ENCODE data around the gene ICE2. TPM values are rescaled to one million over a fixed set of nuclear protein-coding genes. Genes with fewer than 3 reads are reported as not detected.

Gene ICE2
- total and polyA plus RNA-seq, 2 experiments from 2014 or later = 64.2 to 64.3 TPM

DNA sequence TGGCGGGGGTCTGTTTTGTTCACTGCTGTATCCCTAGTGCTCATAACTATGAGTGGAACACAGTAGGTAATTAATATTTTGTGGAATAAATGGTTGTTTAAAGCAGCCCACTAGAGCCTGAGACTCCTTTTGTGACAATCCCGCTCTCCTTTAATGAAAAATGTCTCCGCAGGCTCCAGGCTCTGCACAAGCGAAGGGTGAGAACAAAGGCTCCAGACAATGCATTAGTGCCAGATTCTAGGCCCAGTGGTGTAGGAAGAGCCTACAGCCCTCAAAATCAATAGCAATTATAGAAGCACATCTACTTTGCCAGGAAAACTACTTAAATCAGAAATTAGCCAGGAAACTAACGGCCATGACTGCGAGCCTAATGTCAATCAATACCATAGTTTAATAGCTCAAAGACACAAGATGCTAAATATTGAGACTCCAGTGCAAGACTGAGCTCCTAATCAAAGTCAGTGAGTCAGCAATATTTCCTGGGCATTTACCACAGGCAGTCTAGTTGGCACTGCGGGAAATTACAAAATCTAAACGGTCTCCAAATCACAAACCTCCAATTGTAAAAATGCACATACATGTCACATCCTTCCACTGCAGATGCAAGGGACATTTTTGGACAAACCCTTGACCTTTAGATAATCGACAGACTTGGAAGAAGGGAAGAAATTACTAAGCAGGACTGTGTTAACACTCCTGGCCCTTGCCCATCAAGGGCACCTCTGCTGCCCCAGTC lies 83.5 kb downstream of the ICE2 start (continued):
- TF ChIP-seq JUNB (IDR thresholded peaks at IDR 0.05; ENCODE audit: unreplicated experiment) = no peak
- TF ChIP-seq STAT1 (IDR thresholded peaks at IDR 0.05; ENCODE audit: unreplicated experiment) = no peak
- TF ChIP-seq ZNF114 (CRISPR knock-in tag; IDR thresholded peaks at IDR 0.05) = no peak
- no peak for TF ChIP-seq NANOG (IDR thresholded peaks at IDR 0.05; ENCODE audit: borderline replicate concordance)
- no peak for TF ChIP-seq CREB1 (CRISPR knock-in tag; IDR thresholded peaks at IDR 0.05; ENCODE audit: low read depth)

DNA sequence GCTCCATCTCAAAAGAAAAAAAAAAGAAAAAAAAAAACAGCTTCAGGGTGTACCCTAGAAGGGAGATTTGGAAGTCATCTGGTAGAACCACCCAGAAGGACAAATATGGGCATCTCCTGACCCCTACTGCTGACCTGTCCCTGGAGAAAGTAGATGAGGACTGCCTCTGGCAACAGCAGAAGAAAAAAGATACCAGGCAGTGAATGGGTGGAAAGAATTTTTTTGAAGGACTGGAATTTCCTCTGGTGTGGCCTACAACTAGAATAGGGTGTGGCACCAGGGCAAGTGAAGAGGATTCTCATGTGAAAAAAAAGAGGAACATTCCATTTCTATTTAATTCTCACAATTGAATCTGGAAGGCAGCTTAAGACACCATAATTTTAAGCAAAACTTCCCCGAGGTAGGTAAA lies 84.2 kb downstream of the ICE2 start:
- H3K27ac Mint-ChIP-seq = no peak overlapping the region

More for the DNA sequence above, 84.2 kb downstream of the ICE2 start:
- no peak overlapping the region for H2AFZ ChIP-seq
- Mint-ChIP-seq H3K36me3 (ENCODE audit: low read depth) (no peaks in the 10 kb centered on the region; the same call in 1 of the 3 replicates), H3K27me3 (ENCODE audit: insufficient read depth, low read depth, poor library complexity) (peaks cover 12% of the 10 kb centered on the region), H3K9me3 (no peaks in the 10 kb centered on the region), H3K4me1 (peaks cover 70% of the 10 kb centered on the region), H3K4me3 (no peak overlapping the region)
- DNase-seq (ENCODE audit: low spot score) = no peak
- H4K20me1 ChIP-seq (replicated peaks; ENCODE audit: insufficient read depth) = peaks cover 17% of the 10 kb centered on the region; the same call in 1 of the 2 replicates
- no peak for ATAC-seq
- no peak overlapping the region for H3K27ac ChIP-seq (ENCODE audit: low read depth)
- H3K36me3 ChIP-seq (ENCODE audit: insufficient read depth) = no peaks in the 10 kb centered on the region
- peaks cover 6% of the 10 kb centered on the region; the same call in 1 of the 2 replicates for H3F3A ChIP-seq (replicated peaks; ENCODE audit: low read depth)
- peaks cover 14% of the 10 kb centered on the region for H3K27me3 ChIP-seq (ENCODE audit: insufficient read depth)
- H3K4me2 ChIP-seq = no peak overlapping the region
- no peak overlapping the region for H3K4me3 ChIP-seq
- TF ChIP-seq, protein P1, sequence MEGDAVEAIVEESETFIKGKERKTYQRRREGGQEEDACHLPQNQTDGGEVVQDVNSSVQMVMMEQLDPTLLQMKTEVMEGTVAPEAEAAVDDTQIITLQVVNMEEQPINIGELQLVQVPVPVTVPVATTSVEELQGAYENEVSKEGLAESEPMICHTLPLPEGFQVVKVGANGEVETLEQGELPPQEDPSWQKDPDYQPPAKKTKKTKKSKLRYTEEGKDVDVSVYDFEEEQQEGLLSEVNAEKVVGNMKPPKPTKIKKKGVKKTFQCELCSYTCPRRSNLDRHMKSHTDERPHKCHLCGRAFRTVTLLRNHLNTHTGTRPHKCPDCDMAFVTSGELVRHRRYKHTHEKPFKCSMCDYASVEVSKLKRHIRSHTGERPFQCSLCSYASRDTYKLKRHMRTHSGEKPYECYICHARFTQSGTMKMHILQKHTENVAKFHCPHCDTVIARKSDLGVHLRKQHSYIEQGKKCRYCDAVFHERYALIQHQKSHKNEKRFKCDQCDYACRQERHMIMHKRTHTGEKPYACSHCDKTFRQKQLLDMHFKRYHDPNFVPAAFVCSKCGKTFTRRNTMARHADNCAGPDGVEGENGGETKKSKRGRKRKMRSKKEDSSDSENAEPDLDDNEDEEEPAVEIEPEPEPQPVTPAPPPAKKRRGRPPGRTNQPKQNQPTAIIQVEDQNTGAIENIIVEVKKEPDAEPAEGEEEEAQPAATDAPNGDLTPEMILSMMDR (conservative IDR thresholded peaks at IDR 0.05; ENCODE audit: low read depth in 2 of 2) = no peak
- no peak for TF ChIP-seq ZNF114 (CRISPR knock-in tag; IDR thresholded peaks at IDR 0.05)
- no peak for TF ChIP-seq NANOG (IDR thresholded peaks at IDR 0.05; ENCODE audit: borderline replicate concordance)
- TF ChIP-seq CREB1 (CRISPR knock-in tag; IDR thresholded peaks at IDR 0.05; ENCODE audit: low read depth) = no peak
- no peak for TF ChIP-seq ZNF331 (CRISPR knock-in tag; IDR thresholded peaks at IDR 0.05; ENCODE audit: low read depth)
- no peak for TF ChIP-seq POLR2AphosphoS5 (IDR thresholded peaks at IDR 0.05; ENCODE audit: low read depth)
- no peak for TF ChIP-seq JUNB (IDR thresholded peaks at IDR 0.05; ENCODE audit: unreplicated experiment)
- TF ChIP-seq, protein P2, sequence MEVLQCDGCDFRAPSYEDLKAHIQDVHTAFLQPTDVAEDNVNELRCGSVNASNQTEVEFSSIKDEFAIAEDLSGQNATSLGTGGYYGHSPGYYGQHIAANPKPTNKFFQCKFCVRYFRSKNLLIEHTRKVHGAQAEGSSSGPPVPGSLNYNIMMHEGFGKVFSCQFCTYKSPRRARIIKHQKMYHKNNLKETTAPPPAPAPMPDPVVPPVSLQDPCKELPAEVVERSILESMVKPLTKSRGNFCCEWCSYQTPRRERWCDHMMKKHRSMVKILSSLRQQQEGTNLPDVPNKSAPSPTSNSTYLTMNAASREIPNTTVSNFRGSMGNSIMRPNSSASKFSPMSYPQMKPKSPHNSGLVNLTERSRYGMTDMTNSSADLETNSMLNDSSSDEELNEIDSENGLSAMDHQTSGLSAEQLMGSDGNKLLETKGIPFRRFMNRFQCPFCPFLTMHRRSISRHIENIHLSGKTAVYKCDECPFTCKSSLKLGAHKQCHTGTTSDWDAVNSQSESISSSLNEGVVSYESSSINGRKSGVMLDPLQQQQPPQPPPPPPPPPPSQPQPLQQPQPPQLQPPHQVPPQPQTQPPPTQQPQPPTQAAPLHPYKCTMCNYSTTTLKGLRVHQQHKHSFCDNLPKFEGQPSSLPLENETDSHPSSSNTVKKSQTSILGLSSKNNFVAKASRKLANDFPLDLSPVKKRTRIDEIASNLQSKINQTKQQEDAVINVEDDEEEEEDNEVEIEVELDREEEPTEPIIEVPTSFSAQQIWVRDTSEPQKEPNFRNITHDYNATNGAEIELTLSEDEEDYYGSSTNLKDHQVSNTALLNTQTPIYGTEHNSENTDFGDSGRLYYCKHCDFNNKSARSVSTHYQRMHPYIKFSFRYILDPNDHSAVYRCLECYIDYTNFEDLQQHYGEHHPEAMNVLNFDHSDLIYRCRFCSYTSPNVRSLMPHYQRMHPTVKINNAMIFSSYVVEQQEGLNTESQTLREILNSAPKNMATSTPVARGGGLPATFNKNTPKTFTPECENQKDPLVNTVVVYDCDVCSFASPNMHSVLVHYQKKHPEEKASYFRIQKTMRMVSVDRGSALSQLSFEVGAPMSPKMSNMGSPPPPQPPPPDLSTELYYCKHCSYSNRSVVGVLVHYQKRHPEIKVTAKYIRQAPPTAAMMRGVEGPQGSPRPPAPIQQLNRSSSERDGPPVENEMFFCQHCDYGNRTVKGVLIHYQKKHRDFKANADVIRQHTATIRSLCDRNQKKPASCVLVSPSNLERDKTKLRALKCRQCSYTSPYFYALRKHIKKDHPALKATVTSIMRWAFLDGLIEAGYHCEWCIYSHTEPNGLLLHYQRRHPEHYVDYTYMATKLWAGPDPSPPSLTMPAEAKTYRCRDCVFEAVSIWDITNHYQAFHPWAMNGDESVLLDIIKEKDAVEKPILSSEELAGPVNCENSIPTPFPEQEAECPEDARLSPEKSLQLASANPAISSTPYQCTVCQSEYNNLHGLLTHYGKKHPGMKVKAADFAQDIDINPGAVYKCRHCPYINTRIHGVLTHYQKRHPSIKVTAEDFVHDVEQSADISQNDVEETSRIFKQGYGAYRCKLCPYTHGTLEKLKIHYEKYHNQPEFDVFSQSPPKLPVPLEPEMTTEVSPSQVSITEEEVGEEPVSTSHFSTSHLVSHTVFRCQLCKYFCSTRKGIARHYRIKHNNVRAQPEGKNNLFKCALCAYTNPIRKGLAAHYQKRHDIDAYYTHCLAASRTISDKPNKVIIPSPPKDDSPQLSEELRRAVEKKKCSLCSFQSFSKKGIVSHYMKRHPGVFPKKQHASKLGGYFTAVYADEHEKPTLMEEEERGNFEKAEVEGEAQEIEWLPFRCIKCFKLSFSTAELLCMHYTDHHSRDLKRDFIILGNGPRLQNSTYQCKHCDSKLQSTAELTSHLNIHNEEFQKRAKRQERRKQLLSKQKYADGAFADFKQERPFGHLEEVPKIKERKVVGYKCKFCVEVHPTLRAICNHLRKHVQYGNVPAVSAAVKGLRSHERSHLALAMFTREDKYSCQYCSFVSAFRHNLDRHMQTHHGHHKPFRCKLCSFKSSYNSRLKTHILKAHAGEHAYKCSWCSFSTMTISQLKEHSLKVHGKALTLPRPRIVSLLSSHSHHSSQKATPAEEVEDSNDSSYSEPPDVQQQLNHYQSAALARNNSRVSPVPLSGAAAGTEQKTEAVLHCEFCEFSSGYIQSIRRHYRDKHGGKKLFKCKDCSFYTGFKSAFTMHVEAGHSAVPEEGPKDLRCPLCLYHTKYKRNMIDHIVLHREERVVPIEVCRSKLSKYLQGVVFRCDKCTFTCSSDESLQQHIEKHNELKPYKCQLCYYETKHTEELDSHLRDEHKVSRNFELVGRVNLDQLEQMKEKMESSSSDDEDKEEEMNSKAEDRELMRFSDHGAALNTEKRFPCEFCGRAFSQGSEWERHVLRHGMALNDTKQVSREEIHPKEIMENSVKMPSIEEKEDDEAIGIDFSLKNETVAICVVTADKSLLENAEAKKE (CRISPR knock-in tag; IDR thresholded peaks at IDR 0.05) = no peak
- no peak for TF ChIP-seq STAT1 (IDR thresholded peaks at IDR 0.05; ENCODE audit: unreplicated experiment)
- H3K9me2 ChIP-seq (ENCODE audit: insufficient read depth) = no peaks in the 10 kb centered on the region
- H3K4me1 ChIP-seq (ENCODE audit: insufficient read depth) = peaks cover 62% of the 10 kb centered on the region
- peaks cover 68% of the 10 kb centered on the region for H3K79me2 ChIP-seq (replicated peaks; ENCODE audit: insufficient read depth)

All from GM23338 (cell line).